ENCODE results near the gene SH3BP1.

The SH3BP1 gene

DNA sequence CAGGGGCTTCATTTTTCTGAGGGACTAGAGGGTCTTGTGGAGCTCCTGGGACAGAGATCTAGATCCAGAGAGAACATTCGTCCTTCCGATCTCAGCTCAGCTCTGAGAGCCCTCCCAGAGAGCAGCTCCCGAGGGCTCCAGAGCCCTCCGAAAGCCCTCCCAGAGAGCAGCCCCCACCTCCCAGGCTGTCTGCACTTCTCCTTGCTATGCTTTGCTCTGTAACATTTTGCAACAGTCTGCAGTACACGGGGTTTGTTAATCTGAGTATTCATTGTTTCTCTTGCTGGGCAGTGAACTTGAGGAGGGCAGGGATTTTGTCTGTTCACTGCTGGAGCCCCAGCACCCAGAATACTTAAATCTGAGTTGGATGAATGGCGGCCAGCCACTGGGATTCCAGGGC, 28.3 kb upstream of the SH3BP1 start:
- in situ Hi-C loops (cut with MboI; ENCODE audit: low sequenced_read_pairs): no loop called here

DNA sequence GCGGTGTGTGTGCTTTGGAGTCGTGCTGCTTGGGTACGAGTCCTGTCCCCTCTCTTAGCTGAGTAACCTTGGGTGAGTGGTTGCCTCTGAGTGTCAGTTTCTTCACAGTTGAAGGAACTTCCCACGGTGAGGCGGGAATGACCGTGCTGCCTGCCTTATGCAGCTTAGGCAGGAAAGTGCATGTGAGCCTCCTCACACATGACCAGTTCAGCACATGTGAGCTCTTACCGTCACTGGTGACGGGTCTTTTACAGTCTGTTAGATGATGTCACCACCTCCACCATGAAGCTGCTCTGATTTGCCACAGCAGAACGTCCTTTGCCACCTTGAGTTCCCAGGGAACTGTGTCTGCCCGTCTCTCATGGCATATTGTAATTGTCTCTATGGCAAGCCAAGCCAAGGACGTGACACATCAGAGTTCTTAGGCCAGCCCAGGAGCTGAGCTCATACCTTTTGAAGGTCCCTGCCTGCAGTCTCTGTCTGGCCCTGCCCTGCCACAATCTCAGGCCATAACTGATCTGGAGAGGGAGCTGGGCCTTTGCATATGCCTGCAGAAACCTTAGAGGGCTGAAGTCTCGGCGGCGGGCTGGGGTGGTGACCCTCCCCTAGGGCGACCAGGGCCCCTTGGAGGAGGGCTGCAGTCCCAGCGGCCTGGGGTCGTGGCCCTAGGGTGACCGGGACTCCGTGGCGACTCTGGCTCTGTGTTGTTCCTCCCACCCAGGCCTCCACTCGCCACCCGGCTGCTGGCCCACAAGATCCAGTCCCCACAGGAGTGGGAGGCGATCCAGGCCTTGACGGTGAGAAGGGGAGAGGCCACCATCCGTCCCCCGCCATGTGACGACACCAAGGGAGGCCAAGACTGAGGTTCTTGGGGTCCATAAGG, 23.0 kb upstream of the SH3BP1 start:
- in situ Hi-C loops (cut with MboI; ENCODE audit: low sequenced_read_pairs): no loop called here

DNA sequence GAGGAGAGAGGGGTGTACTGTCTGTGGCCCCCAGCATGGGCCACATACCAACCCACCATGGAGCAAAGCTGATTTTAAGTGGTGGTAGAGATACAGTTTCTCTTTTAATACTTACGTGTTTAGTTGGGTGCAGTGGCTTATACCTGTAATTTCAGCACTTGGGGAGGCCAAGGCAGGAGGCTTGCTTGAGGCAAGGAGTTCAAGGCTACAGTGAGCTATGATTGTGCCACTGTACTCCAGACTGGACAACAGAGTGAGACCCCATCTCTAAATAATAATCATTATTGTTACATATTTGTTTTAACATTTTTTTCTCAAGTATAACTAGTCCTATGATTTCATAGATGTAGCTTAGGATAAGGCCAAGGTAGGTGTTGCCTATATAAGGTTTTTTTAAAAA, 22.0 kb upstream of the SH3BP1 start:
- in situ Hi-C loops (cut with MboI; ENCODE audit: low sequenced_read_pairs): no loop called here

DNA sequence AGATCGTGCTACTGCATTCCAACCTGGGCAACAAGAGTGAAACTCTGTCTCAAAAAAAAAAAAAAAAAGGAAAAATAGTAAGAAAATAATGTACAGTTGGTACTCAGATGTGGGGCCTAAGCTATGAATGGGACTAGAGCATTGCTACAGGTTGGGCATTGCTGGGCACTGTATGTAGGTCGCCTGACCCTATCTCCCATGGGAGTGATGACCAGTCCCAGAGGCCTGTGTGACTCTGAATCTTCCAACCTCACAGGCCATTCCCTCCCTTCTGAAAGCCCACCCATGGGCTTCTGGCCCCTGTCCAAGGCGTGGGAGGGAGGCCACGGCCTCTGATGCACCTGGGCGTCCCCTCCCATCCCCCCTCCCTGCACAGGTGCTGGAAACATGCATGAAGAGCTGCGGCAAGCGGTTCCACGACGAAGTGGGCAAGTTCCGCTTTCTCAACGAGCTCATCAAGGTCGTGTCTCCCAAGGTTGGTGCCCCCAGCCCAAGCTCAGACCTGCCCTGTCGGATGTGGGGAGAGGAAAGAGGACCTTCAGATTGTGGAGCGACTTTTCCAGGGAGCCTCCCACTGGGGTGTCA, 21.3 kb upstream of the SH3BP1 start:
- in situ Hi-C loops (cut with MboI; ENCODE audit: low sequenced_read_pairs): no loop called here

DNA sequence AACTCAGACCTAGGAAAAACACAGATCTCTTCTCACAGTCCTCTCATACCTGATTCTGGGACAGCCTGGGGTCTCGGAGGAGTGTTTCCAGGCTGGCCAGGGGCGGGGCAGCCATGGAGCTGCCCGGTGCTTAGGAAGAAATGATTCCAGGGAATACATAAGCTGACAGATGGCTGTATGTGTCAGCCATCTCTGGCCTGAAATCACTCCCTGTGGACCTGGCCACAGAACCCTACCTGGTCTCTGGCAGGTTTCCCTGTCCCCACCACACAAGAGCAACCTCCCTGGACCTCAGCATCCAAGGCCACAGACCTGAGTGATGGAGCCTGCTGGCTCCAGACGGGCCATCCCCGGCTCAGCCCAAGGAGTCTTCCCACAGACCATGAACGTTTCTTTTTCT, 20.8 kb upstream of the SH3BP1 start:
- in situ Hi-C loops (cut with MboI; ENCODE audit: low sequenced_read_pairs): no loop called here

DNA sequence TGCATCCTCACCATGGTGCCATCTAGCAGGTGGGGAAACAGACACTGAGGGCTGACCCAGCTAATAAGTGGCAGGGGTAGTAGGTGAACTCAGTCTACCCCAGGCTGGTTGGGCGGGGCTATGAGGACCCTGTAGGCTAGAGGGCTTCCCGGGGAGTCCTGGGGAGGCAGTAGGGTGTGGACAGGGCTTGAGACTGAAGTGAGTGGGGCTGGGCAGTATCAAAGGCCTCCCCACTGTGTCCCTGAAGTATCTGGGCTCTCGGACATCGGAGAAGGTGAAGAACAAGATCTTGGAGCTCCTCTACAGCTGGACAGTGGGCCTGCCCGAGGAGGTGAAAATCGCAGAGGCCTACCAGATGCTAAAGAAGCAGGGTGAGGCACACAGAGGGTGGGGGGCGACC, 19.5 kb upstream of the SH3BP1 start:
- in situ Hi-C loops (cut with MboI; ENCODE audit: low sequenced_read_pairs): no loop called here

DNA sequence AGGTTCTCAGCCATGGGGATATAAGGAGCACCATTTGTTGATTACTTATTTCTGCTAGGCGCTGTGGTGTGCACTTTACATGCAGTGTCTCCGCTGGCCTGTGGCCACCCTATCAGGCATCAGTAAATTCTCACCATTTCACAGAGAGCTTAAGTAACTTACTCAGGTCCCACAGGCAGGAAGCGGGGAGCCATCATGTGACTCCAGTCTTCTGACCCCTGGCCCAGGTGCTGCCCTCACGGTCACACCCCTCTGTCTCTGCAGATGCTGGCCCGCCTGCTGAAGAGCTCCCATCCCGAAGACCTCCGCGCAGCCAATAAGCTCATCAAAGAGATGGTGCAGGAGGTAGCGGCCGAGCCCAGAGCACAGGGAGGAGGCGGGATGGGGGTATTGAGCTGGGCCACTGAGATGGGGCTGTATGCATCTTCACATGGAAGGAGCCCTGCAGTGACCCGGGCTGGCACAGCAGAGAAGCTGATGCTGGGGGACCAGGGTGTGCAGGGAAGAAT, 18.1 kb upstream of the SH3BP1 start:
- in situ Hi-C loops (cut with MboI; ENCODE audit: low sequenced_read_pairs): no loop called here

DNA sequence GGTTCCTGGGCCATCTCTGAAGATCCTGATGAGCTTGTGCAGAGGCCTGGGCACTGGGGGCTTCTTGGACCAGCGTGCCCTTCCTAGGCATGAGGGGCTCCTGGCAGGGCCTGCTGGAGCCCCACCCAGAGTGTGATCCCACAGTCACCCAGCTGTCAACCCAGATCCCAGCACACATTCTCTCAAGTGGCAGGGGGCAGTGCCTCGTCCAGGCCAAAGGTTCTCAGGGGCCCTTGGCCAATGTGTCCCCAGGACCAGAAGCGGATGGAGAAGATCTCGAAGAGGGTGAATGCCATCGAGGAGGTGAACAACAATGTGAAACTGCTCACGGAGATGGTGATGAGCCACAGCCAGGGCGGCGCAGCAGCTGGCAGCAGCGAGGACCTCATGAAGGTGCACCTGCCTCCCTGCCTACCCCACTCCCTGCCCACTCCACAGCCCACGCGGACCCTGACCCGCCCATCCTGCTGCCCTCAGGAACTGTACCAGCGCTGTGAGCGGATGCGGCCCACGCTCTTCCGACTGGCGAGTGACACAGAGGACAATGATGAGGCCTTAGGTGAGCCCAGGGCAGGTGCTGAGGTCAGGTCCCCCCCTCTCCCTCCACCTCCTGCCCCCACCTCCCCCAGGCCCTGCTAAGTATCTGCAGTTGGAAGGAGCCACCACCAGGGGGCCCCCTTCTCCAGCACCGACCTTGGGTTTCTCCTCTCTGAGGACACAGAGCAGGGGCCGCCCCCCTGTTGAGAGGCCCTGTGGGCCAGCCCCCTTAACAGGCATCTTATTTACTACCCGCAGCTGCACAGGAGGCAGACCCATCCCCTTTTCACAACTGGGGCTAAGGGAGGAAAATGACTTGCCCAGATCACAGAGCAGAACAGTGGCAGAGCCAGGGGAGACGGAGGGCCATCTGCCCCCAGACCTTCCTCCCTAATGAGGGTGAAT, 16.1 kb upstream of the SH3BP1 start:
- in situ Hi-C loops (cut with MboI; ENCODE audit: low sequenced_read_pairs): no loop called here

DNA sequence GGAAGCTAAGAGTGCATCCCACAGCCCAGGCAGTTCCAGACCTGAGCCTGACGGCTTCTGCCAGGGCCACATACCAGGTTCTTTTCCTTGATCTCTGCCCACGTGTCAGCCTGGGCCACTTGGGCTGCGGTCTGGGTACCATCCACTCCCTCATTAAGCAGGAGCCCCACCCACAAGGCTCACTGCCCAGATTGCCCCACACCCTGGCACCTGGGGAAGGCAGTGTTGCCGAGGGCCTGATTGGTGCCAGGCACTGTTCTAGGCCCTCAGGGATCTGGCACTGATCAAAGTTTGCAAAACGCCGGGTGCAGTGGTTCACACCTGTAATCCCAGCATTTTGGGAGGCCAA, 15.5 kb upstream of the SH3BP1 start:
- in situ Hi-C loops (cut with MboI; ENCODE audit: low sequenced_read_pairs): no loop called here

DNA sequence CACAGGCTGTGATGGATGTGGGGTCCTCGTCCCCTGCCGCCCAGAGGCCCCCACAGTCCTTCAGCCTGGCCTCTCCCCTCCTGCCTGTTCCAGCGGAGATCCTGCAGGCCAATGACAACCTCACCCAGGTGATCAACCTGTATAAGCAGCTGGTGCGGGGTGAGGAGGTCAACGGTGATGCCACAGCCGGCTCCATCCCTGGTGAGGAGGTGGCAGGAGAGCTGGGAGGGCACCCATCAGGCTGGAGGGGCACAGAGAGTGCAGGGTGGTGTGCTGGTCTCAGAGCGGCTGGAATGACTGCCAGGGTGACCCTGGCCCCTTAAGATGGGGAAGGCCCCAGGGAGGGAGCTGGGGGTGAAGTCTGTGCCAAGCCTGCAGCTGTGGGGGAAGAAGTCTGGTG, 14.6 kb upstream of the SH3BP1 start:
- in situ Hi-C loops (cut with MboI; ENCODE audit: low sequenced_read_pairs): no loop called here

DNA sequence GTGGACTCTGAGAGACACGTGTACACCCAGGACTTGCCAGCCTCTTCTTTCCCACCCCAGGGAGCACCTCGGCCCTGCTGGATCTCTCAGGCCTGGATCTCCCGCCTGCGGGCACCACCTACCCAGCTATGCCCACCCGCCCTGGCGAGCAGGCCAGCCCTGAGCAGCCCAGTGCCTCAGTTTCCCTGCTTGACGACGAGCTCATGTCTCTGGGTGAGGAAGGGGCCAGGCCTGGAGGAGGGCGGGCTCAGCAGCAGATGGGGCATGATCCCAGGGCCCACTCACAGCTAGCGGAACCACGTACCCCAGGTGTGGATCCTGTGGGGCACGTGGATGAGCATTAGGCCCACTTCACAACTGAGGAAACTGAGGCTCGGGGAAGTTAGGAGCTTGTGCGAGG, 13.7 kb upstream of the SH3BP1 start:
- in situ Hi-C loops (cut with MboI; ENCODE audit: low sequenced_read_pairs): no loop called here

DNA sequence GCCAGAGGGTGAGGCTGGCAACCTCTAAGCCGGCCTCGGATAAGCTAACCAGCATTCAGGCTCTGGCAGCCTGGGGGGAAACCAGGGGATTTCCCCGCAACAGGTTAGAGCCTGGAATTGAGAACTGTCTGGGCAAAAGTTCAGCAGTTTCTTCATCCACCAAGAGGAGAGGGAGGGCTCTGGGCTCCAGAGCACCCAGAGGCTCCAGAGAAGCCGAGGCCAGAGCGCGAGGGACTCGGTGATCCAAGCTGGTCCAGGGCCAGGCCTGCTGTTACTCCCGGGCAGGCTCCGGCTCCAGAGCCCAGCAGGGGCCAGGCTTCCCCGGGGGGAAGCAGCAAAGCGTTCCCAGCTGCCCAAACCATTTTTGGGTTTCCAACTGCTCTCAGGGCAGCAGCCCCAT, 13.3 kb upstream of the SH3BP1 start:
- in situ Hi-C loops (cut with MboI; ENCODE audit: low sequenced_read_pairs): no loop called here

DNA sequence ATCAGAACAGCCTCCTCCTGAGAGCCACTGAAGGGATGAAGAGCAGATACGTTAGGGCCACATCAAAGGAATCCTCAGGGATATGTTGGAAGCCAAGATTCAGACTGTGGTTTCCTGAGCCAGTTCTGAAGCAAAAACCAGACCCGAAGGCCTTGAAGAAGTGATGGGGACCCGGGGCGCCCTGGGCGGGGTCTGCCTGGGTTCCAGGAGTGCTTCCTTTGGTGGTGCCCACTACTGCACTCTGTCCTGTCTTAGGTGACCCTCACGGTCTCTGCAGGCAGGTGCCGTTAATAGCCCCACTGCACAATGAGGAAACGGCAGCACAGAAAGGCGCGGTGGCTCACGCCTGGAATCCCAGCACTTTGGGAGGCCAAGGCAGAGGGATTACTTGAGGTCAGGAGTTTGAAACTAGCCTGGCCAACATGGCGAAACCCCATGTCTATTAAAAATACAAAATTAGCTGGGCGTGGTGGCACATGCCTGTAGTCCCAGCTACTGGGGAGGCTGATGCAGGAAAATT, 12.9 kb upstream of the SH3BP1 start:
- in situ Hi-C loops (cut with MboI; ENCODE audit: low sequenced_read_pairs): no loop called here

DNA sequence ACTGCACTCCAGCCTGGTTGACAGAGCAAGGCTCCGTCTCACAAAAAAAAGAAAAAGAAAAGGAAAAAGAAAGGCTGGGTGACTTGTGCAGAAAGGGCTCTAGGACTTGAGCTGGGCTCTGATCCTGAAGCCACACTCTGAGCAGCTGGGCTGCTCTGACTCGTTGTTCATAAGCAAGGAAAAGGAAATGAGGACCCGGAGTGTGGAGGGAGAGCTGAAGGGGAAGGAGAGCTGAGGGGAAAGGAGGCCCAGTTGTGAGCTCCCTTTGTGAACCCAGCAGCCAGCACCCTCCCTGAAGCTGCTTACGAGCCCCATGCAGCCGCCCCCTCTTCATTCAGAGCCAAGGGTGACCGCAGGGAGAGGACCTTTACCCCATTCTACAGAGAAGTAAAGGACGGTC, 12.3 kb upstream of the SH3BP1 start:
- in situ Hi-C loops (cut with MboI; ENCODE audit: low sequenced_read_pairs): no loop called here

DNA sequence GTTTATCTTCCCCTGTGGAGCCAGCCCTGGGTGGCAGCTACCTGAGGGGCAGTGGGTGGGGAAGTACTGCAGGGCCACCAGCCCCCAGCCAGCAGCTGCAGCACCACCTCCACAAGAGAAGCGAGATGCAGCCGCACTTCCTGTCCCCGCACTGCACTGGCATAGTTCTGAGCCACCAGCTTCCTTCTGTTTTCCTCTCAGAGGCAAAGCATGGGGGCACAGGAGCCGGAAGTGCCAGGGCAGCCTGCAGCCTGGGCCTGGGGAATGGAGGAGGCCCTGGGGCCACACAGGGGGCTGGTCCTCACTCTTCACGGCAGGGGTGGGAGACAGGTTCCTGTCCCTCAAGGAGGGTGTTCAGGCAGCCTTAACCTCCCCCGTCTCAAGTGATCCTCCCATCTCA, 11.9 kb upstream of the SH3BP1 start:
- in situ Hi-C loops (cut with MboI; ENCODE audit: low sequenced_read_pairs): no loop called here

DNA sequence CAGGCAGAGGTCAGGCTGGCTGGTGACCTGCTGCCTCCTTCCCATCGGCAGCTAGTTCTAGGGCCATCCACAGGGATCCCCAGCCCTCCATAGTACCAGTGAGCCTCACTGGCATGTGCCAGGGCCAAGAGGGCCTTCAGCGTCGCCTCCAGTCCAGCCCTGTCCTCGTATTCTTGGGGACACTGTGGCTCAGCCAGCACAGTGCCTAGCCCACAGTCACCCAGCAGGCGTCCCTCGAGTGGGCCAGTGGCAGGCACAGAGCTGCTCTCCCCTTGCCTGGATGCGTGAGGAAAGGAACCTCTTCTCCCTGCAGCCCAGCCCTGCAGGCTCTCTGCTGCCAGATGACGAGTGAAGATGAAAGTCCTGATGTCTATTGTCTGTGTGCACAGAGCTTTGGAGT, 10.6 kb upstream of the SH3BP1 start:
- in situ Hi-C loops (cut with MboI; ENCODE audit: low sequenced_read_pairs): no loop called here

DNA sequence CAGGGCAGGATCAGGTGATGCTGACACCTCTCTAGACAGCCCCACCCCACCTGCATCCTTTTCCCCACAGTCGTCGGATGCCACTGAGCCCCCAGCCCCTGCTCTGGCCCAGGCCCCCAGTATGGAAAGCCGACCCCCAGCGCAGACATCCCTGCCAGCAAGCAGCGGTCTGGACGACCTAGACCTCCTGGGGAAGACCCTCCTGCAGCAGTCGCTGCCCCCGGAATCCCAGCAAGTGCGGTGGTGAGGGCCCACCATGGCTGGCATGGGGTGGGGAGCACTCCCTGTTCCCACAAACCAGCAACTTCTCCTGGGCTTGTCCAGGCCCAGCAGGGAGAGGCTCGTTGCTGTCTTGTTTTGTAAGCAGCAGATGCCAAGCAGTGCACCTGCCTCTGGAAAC, 9.5 kb upstream of the SH3BP1 start:
- in situ Hi-C loops (cut with MboI; ENCODE audit: low sequenced_read_pairs): no loop called here

DNA sequence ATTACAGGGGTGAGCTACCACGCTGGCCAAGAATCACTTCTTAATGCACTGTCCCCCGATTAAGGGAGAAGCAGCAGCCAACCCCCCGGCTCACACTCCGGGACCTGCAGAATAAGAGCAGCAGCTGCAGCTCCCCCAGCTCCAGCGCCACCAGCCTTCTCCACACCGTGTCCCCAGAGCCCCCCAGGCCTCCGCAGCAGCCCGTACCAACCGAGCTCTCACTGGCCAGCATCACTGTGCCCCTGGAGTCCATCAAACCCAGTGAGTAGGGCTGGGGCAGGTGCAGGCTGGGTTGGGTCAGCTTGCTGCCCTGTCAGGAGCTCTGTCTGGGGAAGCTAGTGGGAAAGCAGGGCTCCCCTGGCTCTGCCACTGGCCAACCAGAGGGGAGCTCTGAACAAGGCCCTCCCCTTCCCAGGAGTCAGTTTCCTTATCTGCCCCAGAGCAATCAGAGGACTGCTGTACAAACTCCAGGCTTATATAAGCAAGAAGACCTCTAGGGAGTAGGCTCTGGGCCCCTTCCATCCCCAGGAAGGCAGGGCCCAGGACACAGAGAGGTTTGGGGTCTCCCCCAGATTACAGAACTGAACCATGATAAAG, 8.5 kb upstream of the SH3BP1 start:
- in situ Hi-C loops (cut with MboI; ENCODE audit: low sequenced_read_pairs): no loop called here

DNA sequence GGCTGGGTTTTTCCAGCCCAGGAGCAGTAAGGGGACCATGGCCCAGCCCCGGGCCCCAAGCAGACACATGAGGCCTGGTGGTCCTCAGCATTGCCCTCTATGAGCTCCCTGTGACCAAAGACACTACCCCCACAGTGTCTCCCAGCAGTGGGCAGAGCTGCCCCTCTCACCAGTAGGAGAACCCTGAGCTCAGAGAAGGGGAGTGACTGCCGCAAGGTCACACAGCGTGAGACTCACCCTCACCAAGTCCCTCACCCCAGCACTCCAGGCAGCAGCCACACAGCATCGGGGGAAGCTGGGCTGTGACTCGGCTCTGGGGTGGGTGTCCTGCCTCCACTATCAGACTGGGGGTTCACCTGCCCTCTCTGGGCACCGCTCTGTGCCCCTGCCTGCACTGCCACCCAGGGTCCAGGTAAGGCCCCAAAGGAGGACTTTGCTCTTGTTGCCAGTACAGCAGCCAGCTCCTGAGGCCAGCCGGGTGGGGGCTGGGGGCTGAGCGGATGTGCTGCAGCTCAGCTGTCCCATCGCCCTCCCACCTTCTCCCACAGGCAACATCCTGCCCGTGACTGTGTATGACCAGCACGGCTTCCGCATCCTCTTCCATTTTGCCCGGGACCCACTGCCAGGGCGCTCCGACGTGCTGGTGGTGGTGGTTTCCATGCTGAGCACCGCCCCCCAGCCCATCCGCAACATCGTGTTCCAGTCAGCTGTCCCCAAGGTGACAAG, 7.9 kb upstream of the SH3BP1 start:
- in situ Hi-C loops (cut with MboI; ENCODE audit: low sequenced_read_pairs): no loop called here

Data from HL-60/S4 treated with retinoic acid at 250 ng/mL for 4 days and 3 days (cell line).